COR-L47 (cell line): Measurements from ENCODE around the gene LRMDA.
"Not testable (repeated sequence)": the region's sequence is repeated elsewhere in the genome, so short reads cannot be mapped to it uniquely, and the experiment has no call there.

Experiments
- DNase-seq: peaks from one replicate; lab custom pipeline; 2025; lab: John Stamatoyannopoulos, UW

Gene LRMDA

GRCh38 chr10:75507469-75507868 is 76.0 kb downstream of the LRMDA start:
- no peak for DNase-seq

GRCh38 chr10:75508239-75508813 is 76.9 kb downstream of the LRMDA start:
- no peak for DNase-seq

DNA sequence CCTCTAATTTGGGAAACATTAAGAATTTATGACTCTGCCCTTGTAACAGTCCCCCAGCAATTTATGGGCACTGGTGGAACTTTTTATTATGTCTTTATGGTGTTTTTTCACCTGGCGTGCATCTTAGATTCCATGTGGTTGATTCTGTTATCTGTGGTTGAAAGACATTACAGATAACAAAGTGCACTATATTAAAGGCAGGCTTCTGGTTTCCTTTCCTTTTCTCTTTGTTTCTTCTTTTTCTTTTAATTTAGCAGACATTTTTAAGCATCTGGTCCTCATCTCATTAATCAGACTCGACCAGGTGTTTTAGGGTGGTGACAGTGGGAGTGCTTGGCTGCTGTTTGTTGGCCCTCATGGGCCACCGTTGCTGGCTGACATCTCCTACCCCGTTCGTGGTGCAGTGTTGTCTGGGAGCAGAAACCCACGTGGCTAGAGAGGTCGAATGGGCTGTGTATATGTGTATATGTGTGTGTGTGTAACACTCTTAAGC is 77.4 kb downstream of the LRMDA start:
- no peak for DNase-seq

DNA sequence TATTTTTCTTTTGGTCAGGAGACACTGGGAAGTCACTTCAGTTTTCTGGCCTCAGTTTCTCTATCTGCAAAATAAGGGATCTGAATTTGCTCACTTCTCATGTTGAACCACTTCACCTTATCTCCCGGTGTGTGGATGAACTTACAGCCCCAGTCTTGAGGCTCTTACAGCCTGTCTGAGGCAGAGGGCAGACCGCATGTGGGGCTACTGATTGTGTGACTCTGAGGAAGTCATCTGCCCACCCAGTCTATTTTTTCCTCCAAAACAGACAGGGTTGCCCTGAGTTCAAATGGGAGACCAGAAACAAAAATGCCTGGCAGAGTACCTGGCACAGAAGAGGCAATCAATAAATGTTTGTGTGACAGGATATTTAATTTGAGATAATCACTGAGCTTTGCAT is 78.3 kb downstream of the LRMDA start:
- DNase-seq: no peak

DNA sequence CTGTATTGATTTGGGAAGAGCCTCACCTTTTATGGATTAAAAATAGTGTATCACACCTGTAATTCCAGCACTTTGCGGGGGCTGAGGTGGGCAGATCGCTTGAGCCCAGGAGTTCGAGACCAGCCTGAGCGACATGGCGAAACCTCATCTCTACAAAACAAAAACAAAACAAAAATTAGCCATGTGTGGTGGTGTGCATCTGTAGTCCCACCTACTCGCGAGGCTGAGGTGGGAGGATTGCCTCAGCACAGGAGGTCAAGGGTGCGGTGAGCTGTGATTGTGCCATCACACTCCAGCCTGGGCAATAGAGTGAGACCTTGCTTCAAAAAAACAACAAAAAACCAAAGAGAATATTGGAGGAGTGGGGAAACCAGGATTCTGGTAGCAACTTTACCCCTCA is 79.6 kb downstream of the LRMDA start:
- no peak for DNase-seq

- DNase-seq: no peak
These were observed 80.9 kb downstream of the LRMDA start for GRCh38 chr10:75512203-75512933.

GRCh38 chr10:75513292-75513885 is 82.0 kb downstream of the LRMDA start:
- DNase-seq: no peak

GRCh38 chr10:75514830-75515229 is 83.4 kb downstream of the LRMDA start:
- DNase-seq: no peak

DNA sequence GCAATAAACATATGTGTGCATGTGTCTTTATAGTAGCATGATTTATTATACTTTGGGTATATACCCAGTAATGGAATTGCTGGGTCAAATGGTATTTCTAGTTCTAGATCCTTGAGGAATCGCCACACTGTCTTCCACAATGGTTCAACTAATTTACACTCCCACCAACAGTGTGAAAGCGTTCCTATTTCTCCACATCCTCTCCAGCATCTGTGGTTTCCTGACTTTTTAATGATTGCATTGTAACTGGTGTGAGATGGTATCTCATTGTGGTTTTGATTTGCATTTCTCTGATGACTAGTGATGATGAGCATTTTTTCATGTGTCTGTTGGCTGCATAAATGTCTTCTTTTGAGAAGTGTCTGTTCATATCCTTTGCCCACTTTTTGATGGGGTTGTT is 84.7 kb downstream of the LRMDA start:
- DNase-seq: not testable (repeated sequence)

GRCh38 chr10:75519213-75519612 is 87.8 kb downstream of the LRMDA start:
- DNase-seq: not testable (repeated sequence)

DNA sequence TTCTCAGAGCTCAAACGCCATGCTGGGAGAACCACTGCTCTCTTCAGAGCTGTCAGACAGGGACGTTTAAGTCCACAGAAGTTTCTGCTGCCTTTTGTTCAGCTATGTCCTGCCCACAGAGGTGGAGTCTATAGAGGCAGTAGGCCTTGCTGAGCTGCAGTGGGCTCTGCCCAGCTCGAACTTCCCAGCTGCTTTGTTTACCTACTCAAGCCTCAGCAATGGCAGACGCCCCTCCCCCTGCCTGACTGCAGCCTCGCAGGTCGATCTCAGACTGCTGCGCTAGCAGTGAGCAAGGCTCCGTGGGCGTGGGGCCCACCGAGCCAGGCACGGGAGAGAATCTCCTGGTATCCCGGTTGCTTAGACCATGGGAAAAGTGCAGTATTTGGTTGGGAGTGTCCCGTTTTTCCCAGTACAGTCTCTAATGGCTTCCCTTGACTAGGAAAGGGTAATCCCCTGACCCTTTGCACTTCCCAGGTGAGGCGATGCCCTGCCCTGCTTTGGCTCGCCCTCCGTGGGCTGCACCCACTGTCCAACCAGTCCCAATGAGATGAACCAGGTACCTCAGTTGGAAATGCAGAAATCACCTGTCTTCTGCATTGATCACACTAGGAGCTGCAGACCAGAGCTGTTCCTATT is 89.9 kb downstream of the LRMDA start:
- DNase-seq: not testable (repeated sequence)

DNA sequence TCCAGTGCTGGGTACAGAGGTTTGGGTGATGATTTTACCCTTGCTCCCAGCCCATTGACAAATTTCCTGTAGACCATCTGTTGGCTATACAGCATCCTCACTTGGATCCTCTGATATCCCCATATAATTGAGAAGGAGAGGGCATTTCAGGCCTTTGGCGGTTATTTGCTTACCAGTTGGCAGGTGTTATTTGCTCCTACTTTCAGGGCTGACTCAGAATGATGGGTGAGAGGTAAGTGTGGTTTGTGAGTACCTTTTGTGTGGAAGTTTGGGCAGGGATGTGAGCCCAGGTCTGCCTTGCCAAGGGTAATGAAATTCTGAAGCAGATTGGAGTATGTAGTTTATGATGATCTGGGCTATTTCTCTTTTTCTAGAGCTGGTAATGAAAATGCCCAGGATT is 93.6 kb downstream of the LRMDA start:
- no peak for DNase-seq

DNA sequence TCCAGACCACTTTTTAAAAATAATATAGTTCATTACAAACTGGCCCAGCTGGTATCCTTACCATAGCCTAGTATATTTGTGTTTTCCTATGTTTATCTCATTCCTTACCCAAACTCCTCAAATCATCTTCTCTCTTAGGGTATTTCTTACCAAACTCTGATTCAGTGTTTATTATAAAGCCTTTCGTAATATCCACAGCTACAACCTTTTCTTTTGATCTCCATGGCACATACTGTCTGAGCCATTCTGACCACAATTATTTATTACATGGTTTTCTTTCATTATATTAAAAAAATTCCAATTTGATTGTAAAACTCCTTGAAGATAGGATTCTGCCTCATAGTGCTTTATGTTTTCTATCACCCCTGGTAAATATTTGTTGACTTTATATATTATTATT is 94.2 kb downstream of the LRMDA start:
- DNase-seq: no peak

DNA sequence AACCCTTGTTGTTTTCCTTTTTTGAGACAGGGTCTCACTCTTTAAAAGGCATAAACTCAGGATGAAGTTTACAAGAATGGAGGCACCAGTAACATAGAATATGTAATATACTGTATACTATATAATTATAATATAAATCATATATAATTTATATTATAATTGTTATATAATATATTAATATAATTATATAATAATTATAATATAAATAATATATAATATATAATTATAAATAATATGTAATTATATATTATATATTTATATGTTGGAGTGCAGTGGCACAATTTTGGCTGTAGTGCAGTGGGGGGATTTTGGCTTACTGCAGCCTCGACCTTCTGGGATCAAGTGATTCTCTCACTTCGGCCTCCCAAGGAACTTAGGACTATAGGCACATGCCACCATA is 96.1 kb downstream of the LRMDA start:
- no peak for DNase-seq

DNA sequence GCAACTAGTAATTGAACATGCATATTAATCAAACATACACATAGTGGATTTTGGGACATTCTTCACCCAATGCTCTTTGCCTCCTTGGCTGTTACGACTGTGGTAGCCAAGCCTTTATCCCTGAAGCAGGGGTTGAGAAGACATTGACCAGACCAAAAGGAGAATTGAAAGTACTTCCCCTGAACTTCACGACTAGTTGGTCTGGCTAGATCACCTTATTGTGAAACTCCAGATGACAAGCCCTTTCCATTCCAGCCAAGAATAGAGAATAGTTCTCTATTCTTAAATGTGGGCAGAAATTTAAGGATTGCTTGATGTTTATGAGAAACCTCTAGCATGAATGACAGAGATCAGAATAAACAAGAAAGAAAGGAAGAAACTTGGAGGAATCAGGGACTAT is 97.0 kb downstream of the LRMDA start:
- no peak for DNase-seq

- DNase-seq: no peak
These were observed 98.9 kb downstream of the LRMDA start for GRCh38 chr10:75530299-75530698.

DNA sequence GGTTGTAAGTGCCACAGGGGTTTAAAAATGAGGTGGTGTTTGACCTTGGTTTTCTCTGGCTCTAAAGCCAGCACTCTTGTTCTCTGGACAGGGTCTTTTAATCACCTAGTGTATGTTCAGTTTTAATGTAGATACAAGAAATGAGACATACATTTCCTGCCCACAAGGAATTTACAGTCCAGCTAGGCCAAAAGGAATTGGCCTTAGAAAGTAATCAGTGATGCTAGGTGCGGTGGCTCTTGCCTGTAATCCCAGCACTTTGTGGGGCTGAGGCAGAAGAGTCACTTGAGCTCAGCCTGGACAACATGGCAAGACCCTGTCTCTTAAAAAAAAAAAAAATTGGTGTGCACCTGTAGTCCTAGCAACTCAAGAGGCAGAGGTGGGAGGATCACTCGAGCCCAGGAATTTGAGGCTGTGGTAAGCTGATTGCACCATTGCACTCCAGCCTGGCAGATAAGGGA is 100.2 kb downstream of the LRMDA start:
- DNase-seq: no peak

- no peak for DNase-seq
These were observed 101.0 kb downstream of the LRMDA start for GRCh38 chr10:75532253-75532924.

DNA sequence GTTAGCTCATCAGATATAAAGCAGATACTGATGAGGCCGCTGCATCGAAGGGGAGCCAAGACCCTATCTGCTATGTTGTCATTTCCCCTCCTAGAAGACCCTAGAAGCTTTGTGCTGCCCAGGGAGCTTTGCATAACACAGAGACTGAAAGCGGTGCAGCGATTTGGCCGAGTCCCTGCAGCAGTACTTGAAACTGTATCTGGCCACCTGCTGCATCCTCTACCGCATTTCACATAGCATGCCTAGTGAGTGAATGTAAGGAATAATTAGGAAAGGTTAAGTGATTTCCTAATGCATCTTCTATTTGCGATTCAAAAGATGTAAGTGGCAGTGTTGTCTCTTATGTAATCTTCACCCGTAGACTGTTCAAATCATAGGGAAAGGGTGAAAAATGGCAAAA is 106.7 kb downstream of the LRMDA start:
- no peak for DNase-seq

DNA sequence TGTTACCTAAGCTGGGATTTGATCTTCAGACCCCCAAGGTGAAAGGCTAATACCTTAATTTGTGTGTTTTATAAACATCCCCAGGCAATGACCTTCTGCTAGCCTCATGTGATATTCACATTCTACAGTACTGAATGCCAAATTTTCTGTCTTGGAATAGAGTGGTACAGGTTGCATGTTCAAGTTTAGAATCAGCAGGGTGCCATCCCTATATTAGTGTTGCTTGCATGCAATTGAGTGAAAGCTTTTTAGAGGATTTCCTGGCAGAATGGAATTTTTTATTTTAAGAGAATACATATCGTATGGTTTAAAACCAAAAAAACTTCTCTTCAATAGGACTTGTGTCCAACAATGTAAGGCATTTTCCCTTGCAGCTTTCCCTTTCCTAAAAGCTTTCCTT is 107.3 kb downstream of the LRMDA start:
- DNase-seq: no peak

DNA sequence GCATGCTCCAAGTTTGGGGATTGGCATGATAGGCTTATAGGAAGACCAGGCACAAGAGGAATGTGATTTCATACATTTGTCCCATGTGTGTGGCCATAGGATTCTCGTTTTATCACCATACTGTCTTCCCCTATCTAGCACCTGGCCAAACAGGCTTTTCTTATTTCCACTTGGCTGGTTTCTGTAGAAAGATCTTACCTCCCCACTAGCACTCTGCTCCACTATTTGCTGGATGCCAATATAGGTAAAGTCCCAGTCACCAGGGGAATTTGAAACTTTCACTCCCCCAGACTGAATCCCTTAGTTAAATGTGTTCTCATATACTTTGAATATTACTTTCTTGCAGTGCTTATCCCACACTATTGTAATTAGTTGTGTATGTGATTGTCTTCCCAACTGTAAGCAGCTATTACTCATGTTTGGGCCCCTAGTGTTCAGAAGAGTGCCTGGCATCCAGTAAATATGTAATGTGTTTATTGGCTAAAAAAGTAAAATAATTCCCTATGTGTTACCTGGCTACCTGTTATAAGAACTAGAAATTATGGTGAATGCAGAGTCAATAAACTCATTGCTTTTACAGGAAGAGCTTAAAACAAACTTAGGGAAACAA is 109.0 kb downstream of the LRMDA start:
- no peak for DNase-seq

DNA sequence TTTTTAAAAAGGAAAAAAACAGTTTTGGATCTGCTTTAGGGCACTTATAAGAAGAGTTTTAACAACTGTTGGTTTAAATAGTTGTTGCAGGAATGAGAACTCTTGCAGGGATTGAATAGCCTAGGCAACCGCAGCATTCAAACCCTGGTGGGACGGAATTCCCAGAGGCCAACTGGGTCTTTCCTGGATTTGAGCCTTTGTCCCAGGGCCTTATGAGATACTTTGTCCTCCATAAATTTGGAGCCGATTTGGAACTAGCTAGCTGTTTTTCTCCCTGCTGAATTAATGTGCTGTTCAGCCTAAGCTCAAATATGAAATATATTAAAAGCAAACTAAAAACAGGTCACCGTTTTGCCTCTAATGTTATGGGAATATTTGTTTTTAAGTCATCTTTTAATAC is 109.6 kb downstream of the LRMDA start:
- no peak for DNase-seq
